IMR-90 (cell line): ENCODE measurements around the gene ETS1. TPM values are rescaled to one million over a fixed set of nuclear protein-coding genes. Genes with fewer than 3 reads are reported as not detected.
A peak's percentile ranks its signal among the peaks of the same experiment; 100 is the strongest.

Experiments
- ATAC-seq: fragments of 200-7000 bp; cut with Tn5 transposase; 2 replicates; pipeline ENCODE4 v1.9.1; 2020; ENCODE audit warnings: low read depth, mild to moderate bottlenecking, moderate library complexity
- BruUV-seq: library from RNA; stranded (reverse); fragments of 400-500 nt; replicated peaks from 2 replicates; lab custom pipeline; 2021; lab: Mats Ljungman, UMichigan
- CTCF ChIA-PET: fragments of 300-600 bp; formaldehyde crosslinking; extraction: SDS; loops from one replicate; lab custom pipeline; 2021; ENCODE audit warnings: antibody characterized with exemption; lab: Yijun Ruan, JAX
- POLR2A ChIA-PET: fragments of 300-600 bp; sonication (Branson Sonifier 250); formaldehyde crosslinking; loops from one replicate; lab custom pipeline; 2022; ENCODE audit warnings: antibody characterized with exemption; ENCODE audit not compliant: unreplicated experiment; lab: Charles Lee
- DNase-seq: peaks from one replicate; pipeline ENCODE4 v3.0.0; 2013
- H2AFZ ChIP-seq: replicated peaks from 2 replicates; pipeline ENCODE3; 2013; ENCODE audit warnings: low read length, mild to moderate bottlenecking; ENCODE audit not compliant: poor library complexity
- H2AK5ac ChIP-seq: 2 replicates; pipeline ENCODE4 v1.6.1; 2013; ENCODE audit warnings: low read depth, low read length, inconsistent platforms
- H2AK9ac ChIP-seq: replicated peaks from 2 replicates; pipeline ENCODE3; 2013; ENCODE audit warnings: mild to moderate bottlenecking, low read depth, low read length, moderate library complexity; ENCODE audit not compliant: poor library complexity
- H2BK120ac ChIP-seq: 2 replicates; pipeline ENCODE4 v1.6.1; 2013; ENCODE audit warnings: low read depth, low read length, inconsistent platforms
- H2BK15ac ChIP-seq: 3 replicates; pipeline ENCODE4 v1.6.1; 2013; ENCODE audit warnings: low read depth, low read length, inconsistent platforms
- H2BK20ac ChIP-seq: 2 replicates; pipeline ENCODE4 v1.6.1; 2013; ENCODE audit warnings: low read depth, mild to moderate bottlenecking, inconsistent platforms, low read length, moderate library complexity
- H2BK5ac ChIP-seq: 2 replicates; pipeline ENCODE4 v1.6.1; 2013; ENCODE audit warnings: mild to moderate bottlenecking, low read depth, low read length, inconsistent platforms; ENCODE audit not compliant: poor library complexity, severe bottlenecking
- H3K14ac ChIP-seq: replicated peaks from 2 replicates; pipeline ENCODE4 v1.6.1; 2013; ENCODE audit warnings: low read depth, low read length, inconsistent platforms
- H3K18ac ChIP-seq: 2 replicates; pipeline ENCODE4 v1.6.1; 2013; ENCODE audit warnings: low read depth, low read length, control low read depth
- H3K23ac ChIP-seq: 2 replicates; pipeline ENCODE4 v1.6.1; 2013; ENCODE audit warnings: low read depth, low read length, inconsistent platforms
- H3K27ac ChIP-seq: 2 replicates; pipeline ENCODE4 v1.5.1; 2013; ENCODE audit warnings: mild to moderate bottlenecking, control low read depth, low read length; ENCODE audit not compliant: insufficient read depth
- H3K27me3 ChIP-seq: 2 replicates; pipeline ENCODE4 v1.6.1; 2013; ENCODE audit warnings: low read length; ENCODE audit not compliant: control insufficient read depth, insufficient read depth
- H3K36me3 ChIP-seq: 2 replicates; pipeline ENCODE4 v1.6.1; 2013; ENCODE audit warnings: low read length, mixed read lengths; ENCODE audit not compliant: control insufficient read depth, insufficient read depth
- H3K4ac ChIP-seq: 2 replicates; pipeline ENCODE4 v1.6.1; 2013; ENCODE audit warnings: low read depth, low read length, inconsistent platforms
- H3K4me1 ChIP-seq: 2 replicates; pipeline ENCODE4 v1.6.1; 2013; ENCODE audit warnings: low read length, mixed read lengths; ENCODE audit not compliant: control insufficient read depth, insufficient read depth
- H3K4me2 ChIP-seq: 2 replicates; pipeline ENCODE4 v1.6.1; 2013; ENCODE audit warnings: low read depth, mild to moderate bottlenecking, control low read depth, low read length, moderate library complexity
- H3K4me3 ChIP-seq: 2 replicates; pipeline ENCODE4 v1.5.1; 2013; ENCODE audit warnings: low read depth, mild to moderate bottlenecking, control low read depth, low read length, moderate library complexity; ENCODE audit not compliant: insufficient read depth
- H3K56ac ChIP-seq: 2 replicates; pipeline ENCODE4 v1.6.1; 2013; ENCODE audit warnings: low read length, inconsistent platforms; ENCODE audit not compliant: insufficient read depth; ENCODE audit errors: extremely low read depth
- H3K79me1 ChIP-seq, 2 experiments: 2 replicates each; pipeline ENCODE4 v1.6.1; 2013; ENCODE audit warnings: low read length in 2 of 2, inconsistent platforms in 1 of 2, low read depth in 1 of 2
- H3K9ac ChIP-seq: 2 replicates; pipeline ENCODE4 v1.6.1; 2013; ENCODE audit warnings: low read depth, low read length, control low read depth
- H3K9me1 ChIP-seq: 2 replicates; pipeline ENCODE4 v1.6.1; 2013; ENCODE audit warnings: low read length, inconsistent platforms; ENCODE audit not compliant: insufficient read depth
- H3K9me3 ChIP-seq: 2 replicates; pipeline ENCODE4 v1.6.1; 2013; ENCODE audit warnings: low read length; ENCODE audit not compliant: control insufficient read depth, insufficient read depth
- H4K20me1 ChIP-seq: 2 replicates; pipeline ENCODE4 v1.6.1; 2013; ENCODE audit warnings: low read length, inconsistent platforms; ENCODE audit not compliant: insufficient read depth
- H4K5ac ChIP-seq: 2 replicates; pipeline ENCODE4 v1.6.1; 2013; ENCODE audit warnings: mild to moderate bottlenecking, low read depth, low read length, control low read depth
- H4K8ac ChIP-seq, 2 experiments: 2 replicates each; pipeline ENCODE4 v1.6.1; 2013; ENCODE audit warnings: low read depth in 2 of 2, low read length in 2 of 2, control low read depth in 1 of 2, inconsistent platforms in 1 of 2
- H4K91ac ChIP-seq: 2 replicates; pipeline ENCODE4 v1.6.1; 2013; ENCODE audit warnings: low read depth, low read length, inconsistent platforms; ENCODE audit not compliant: insufficient read depth
- BHLHE40 ChIP-seq: fragments of 150-350 bp; IDR thresholded peaks from 2 replicates; pipeline ENCODE4 v1.6.1; 2016; ENCODE audit warnings: mild to moderate bottlenecking, low read depth, low read length
- CEBPB ChIP-seq: IDR thresholded peaks from 2 replicates; pipeline ENCODE4 v1.6.1; 2012; ENCODE audit warnings: low read depth, low read length, improper control_type of control experiment
- RFX5 ChIP-seq: IDR thresholded peaks from 2 replicates; pipeline ENCODE4 v1.8.0; 2012; ENCODE audit warnings: low read depth, mild to moderate bottlenecking, low read length, moderate library complexity
- WGBS, 2 experiments: methylation state at CpG; one replicate each; pipeline versions ENCODE4 v1.1.5 to v1.1.7; 2013; ENCODE audit warnings: missing lambda C conversion rate in 2 of 2; ENCODE audit not compliant: insufficient read length in 1 of 2; ENCODE audit errors: extremely low coverage in 2 of 2; 5-methylcytosine and 5-hydroxymethylcytosine counted together
- dilution Hi-C: fragments of 300-500 bp; cut with HindIII; formaldehyde crosslinking; loops from one replicate; pipeline ENCODE4 v1.14.3; 2018; ENCODE audit warnings: low sequenced_read_pairs; ENCODE audit not compliant: unreplicated experiment
- in situ Hi-C: fragments of 300-500 bp; cut with MboI; formaldehyde crosslinking; loops from 3 replicates; pipeline ENCODE4 v1.14.3; 2019; ENCODE audit warnings: low sequenced_read_pairs, inconsistent platforms, mixed read lengths
- intact Hi-C: fragments of 100-400 bp; cut with micrococcal nuclease; formaldehyde crosslinking; loops from 2 replicates; pipeline ENCODE4 v1.10.0; 2022
- polyA plus RNA-seq, 3 experiments: library from polyadenylated mRNA; depleted of rRNA; stranded (reverse); fragments of >200 nt; gene quantifications; 2 replicates each; pipeline ENCODE4 v1.2.3, GENCODE V29; 2012; ENCODE audit warnings: low replicate concordance in 1 of 3
- total RNA-seq: library from RNA; depleted of rRNA; stranded (reverse); fragments of >200 nt; gene quantifications from 2 replicates; pipeline ENCODE4 v1.2.3, GENCODE V29; 2012
- TF ChIP-seq, protein P1 (sequence below): conservative IDR thresholded peaks from 2 replicates; pipeline ENCODE4 v1.5.1; 2012; ENCODE audit warnings: mild to moderate bottlenecking, low read depth, low read length, improper control_type of control experiment

The ETS1 gene
- total and polyA plus RNA-seq, 2 of the 4 experiments (the other 2 are of a cell fraction), result 41.2 to 56.3 TPM

DNA sequence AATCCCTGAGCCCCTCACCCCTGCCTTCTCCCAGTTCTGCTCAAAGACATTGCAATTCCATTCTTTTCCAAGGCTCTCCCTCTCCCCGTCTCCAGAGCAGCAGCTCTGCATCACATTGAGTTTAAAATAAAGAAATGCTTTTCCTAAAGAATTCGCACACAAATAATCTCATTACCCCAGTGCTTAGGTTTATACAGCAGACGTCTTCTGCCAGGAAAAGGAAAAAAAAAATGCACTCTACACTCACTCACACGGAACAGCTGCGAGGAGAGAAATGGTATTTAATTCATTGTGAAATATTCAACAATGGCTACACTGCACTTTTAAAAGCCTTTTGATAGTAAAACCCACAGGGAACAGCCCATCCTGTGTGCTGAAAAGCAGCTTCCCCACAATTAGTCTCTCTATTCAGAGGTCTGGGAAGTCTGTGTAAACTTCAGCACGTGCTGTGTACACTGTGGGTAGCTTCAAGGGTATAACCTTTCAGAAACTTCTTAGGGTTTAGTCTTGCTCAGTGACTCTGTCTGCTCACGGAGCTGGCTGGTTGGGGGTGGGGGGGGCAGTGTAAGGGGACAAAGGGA lies 42.8 kb downstream of the ETS1 start:
- H3K9ac ChIP-seq, result 0 out of 2 replicates have a peak overlapping the region, but pooled peaks have one; percentile 12
- H3K56ac ChIP-seq, result no peak overlapping the region
- H2AK9ac ChIP-seq, result no peak overlapping the region
- no peak overlapping the region for H3K14ac ChIP-seq
- peak overlapping the region; percentile 51; the same call in 1 of the 2 replicates for H3K27ac ChIP-seq
- no peaks in the 10 kb centered on the region for H3K9me3 ChIP-seq
- intact Hi-C loops (no loop called here), in situ Hi-C loops (no loop called here), dilution Hi-C loops (no loop called here)
- H4K5ac ChIP-seq, result no peak overlapping the region
- DNase-seq, result peak; percentile 77
- no peak overlapping the region for H2BK5ac ChIP-seq
- no peaks in the 10 kb centered on the region for H3K36me3 ChIP-seq
- no peaks in the 10 kb centered on the region for H3K79me1 ChIP-seq
- H2BK120ac ChIP-seq, result no peak overlapping the region
- no peak overlapping the region for H3K4me3 ChIP-seq
- H4K91ac ChIP-seq, result no peak overlapping the region
- 0 out of 3 replicates have a peak overlapping the region, but pooled peaks have one; percentile 33 for H2BK15ac ChIP-seq
- no peak overlapping the region for H2AFZ ChIP-seq
- BruUV-seq, result no TSS peak
- no peak overlapping the region for H3K23ac ChIP-seq
- H3K18ac ChIP-seq, result no peak overlapping the region
- ATAC-seq, result peak; percentile 67
- no peaks in the 10 kb centered on the region for H3K9me1 ChIP-seq
- no peak overlapping the region for H3K4ac ChIP-seq
- H4K20me1 ChIP-seq, result no peaks in the 10 kb centered on the region
- H3K4me2 ChIP-seq, result peak overlapping the region; percentile 69
- peaks cover 5% of the 10 kb centered on the region; the same call in 1 of the 2 replicates for H3K4me1 ChIP-seq
- no peak overlapping the region for H4K8ac ChIP-seq
- WGBS, 2 experiments, result no CpG with 5 or more reads among the region's 7 CpGs
- H3K27me3 ChIP-seq, result peaks cover 8% of the 10 kb centered on the region
- ChIA-PET POLR2A (no interaction called here), CTCF (interaction anchor here (0.6 to 1.1 kb wide), 2 partner anchors 10 to 372 kb away, joined by 3 read pairs; no protein-coding TSS in a partner anchor)
- H2AK5ac ChIP-seq, result no peak overlapping the region
- no peak overlapping the region for H2BK20ac ChIP-seq
- TF ChIP-seq RFX5 (no peak), BHLHE40 (peak; percentile 85), CEBPB (0 out of 2 replicates have a peak, but pooled peaks have one; percentile 44)
- TF ChIP-seq, protein P1, sequence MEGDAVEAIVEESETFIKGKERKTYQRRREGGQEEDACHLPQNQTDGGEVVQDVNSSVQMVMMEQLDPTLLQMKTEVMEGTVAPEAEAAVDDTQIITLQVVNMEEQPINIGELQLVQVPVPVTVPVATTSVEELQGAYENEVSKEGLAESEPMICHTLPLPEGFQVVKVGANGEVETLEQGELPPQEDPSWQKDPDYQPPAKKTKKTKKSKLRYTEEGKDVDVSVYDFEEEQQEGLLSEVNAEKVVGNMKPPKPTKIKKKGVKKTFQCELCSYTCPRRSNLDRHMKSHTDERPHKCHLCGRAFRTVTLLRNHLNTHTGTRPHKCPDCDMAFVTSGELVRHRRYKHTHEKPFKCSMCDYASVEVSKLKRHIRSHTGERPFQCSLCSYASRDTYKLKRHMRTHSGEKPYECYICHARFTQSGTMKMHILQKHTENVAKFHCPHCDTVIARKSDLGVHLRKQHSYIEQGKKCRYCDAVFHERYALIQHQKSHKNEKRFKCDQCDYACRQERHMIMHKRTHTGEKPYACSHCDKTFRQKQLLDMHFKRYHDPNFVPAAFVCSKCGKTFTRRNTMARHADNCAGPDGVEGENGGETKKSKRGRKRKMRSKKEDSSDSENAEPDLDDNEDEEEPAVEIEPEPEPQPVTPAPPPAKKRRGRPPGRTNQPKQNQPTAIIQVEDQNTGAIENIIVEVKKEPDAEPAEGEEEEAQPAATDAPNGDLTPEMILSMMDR, result no peak
